ENCODE data around the gene NUDT8. TPM values are rescaled to one million over a fixed set of nuclear protein-coding genes. Genes with fewer than 3 reads are reported as not detected.

NUDT8 gene
- total and polyA plus RNA-seq, 9 of the 15 experiments (the other 6 are each of a cell fraction or from before 2014, with no cell fraction given): 0.23 to 27.8 (median 5.0) TPM

GRCh38 chr11:67588899-67589415 is 40.8 kb downstream of the NUDT8 start (continued):
- TF ChIP-seq, protein P1, sequence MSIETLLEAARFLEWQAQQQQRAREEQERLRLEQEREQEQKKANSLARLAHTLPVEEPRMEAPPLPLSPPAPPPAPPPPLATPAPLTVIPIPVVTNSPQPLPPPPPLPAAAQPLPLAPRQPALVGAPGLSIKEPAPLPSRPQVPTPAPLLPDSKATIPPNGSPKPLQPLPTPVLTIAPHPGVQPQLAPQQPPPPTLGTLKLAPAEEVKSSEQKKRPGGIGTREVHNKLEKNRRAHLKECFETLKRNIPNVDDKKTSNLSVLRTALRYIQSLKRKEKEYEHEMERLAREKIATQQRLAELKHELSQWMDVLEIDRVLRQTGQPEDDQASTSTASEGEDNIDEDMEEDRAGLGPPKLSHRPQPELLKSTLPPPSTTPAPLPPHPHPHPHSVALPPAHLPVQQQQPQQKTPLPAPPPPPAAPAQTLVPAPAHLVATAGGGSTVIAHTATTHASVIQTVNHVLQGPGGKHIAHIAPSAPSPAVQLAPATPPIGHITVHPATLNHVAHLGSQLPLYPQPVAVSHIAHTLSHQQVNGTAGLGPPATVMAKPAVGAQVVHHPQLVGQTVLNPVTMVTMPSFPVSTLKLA (conservative IDR thresholded peaks at IDR 0.05): peak in 1 of 2 experiments; percentile 35; a peak in 1 of 4 replicates
- TF ChIP-seq L3MBTL2 (IDR thresholded peaks at IDR 0.05) (peak; percentile 54), PKNOX1 (IDR thresholded peaks at IDR 0.05) (peak; percentile 75), ILF3 (IDR thresholded peaks at IDR 0.05; ENCODE audit: borderline replicate concordance) (0 out of 2 replicates have a peak, but pooled peaks have one; percentile 39)

- peaks cover 5% of the 10 kb centered on the region for H3K9me1 ChIP-seq (ENCODE audit: control insufficient read depth, insufficient read depth, low read length)
- DNase-seq (ENCODE audit: extremely low read depth in 1 of 4, low spot score in 3 of 4) (peak in 1 of 4 experiments; percentile 5), ATAC-seq (no peak), FAIRE-seq (no peak)
- no peak overlapping the region for H3K9ac ChIP-seq (ENCODE audit: insufficient read depth in 1 of 2, low read depth in 2 of 2, low read length in 2 of 2)
- peaks cover 10 to 37% of the 10 kb centered on the region in 2 experiments; a peak in 4 of 5 replicates for H3K4me1 ChIP-seq (replicated peaks in 1 of 2; ENCODE audit: control insufficient read depth in 2 of 2, insufficient read depth in 2 of 2, low read length in 2 of 2)
- peaks cover 41% of the 10 kb centered on the region for H3K36me3 ChIP-seq (ENCODE audit: control insufficient read depth, insufficient read depth, low read length)
- H3K4me2 ChIP-seq (ENCODE audit: insufficient read depth, low read length): no peak overlapping the region
- no peaks in the 10 kb centered on the region for H3K27me3 ChIP-seq (ENCODE audit: control insufficient read depth in 2 of 2, insufficient read depth in 2 of 2, low read length in 2 of 2)
- POLR2A ChIA-PET: interaction anchor here (1.4 kb wide), 1 partner anchor 18 kb away, joined by 4 read pairs; no protein-coding TSS in a partner anchor
- CTCF ChIA-PET (ENCODE audit: low intra/inter-chr PET ratio): no interaction called here
- WGBS (ENCODE audit: insufficient coverage, low coverage, missing lambda C conversion rate): 93% methylated on average over 1 of the region's 1 CpG
- BruUV-seq (replicated peaks): no TSS peak
- no peak overlapping the region for H2AFZ ChIP-seq (ENCODE audit: low read depth, low read length)
- no peaks in the 10 kb centered on the region for H3K9me3 ChIP-seq (replicated peaks; ENCODE audit: control insufficient read depth, insufficient read depth, low read depth, low read length)
- no peak overlapping the region for H3K27ac ChIP-seq (ENCODE audit: extremely low read depth, low read depth, low read length)
- in situ Hi-C loops (cut with MboI) (no loop called here), intact Hi-C loops (cut with micrococcal nuclease) (no loop called here)
- no peak overlapping the region for H3K4me3 ChIP-seq
- H4K20me1 ChIP-seq (replicated peaks; ENCODE audit: control insufficient read depth, insufficient read depth, low read length): peaks cover 14% of the 10 kb centered on the region; the same call in 1 of the 2 replicates
- peaks cover 32% of the 10 kb centered on the region for H3K79me2 ChIP-seq (ENCODE audit: control insufficient read depth, insufficient read depth, low read length)
- TF ChIP-seq, protein P2, sequence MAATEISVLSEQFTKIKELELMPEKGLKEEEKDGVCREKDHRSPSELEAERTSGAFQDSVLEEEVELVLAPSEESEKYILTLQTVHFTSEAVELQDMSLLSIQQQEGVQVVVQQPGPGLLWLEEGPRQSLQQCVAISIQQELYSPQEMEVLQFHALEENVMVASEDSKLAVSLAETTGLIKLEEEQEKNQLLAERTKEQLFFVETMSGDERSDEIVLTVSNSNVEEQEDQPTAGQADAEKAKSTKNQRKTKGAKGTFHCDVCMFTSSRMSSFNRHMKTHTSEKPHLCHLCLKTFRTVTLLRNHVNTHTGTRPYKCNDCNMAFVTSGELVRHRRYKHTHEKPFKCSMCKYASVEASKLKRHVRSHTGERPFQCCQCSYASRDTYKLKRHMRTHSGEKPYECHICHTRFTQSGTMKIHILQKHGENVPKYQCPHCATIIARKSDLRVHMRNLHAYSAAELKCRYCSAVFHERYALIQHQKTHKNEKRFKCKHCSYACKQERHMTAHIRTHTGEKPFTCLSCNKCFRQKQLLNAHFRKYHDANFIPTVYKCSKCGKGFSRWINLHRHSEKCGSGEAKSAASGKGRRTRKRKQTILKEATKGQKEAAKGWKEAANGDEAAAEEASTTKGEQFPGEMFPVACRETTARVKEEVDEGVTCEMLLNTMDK (IDR thresholded peaks at IDR 0.05; ENCODE audit: borderline replicate concordance, insufficient read depth, low read depth, low read length, poor library complexity, severe bottlenecking): no peak
- no peak for TF ChIP-seq SMAD2 (IDR thresholded peaks at IDR 0.05; ENCODE audit: low read depth, low read length)
- TF ChIP-seq, protein P3, sequence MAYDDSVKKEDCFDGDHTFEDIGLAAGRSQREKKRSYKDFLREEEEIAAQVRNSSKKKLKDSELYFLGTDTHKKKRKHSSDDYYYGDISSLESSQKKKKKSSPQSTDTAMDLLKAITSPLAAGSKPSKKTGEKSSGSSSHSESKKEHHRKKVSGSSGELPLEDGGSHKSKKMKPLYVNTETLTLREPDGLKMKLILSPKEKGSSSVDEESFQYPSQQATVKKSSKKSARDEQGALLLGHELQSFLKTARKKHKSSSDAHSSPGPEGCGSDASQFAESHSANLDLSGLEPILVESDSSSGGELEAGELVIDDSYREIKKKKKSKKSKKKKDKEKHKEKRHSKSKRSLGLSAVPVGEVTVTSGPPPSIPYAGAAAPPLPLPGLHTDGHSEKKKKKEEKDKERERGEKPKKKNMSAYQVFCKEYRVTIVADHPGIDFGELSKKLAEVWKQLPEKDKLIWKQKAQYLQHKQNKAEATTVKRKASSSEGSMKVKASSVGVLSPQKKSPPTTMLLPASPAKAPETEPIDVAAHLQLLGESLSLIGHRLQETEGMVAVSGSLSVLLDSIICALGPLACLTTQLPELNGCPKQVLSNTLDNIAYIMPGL (CRISPR knock-in tag; IDR thresholded peaks at IDR 0.05): no peak
- no peak for TF ChIP-seq CHD2 (IDR thresholded peaks at IDR 0.05; ENCODE audit: low read depth, low read length)
- TF ChIP-seq USF2 (CRISPR knock-in tag; IDR thresholded peaks at IDR 0.05): no peak
- no peak for TF ChIP-seq SMARCB1 (IDR thresholded peaks at IDR 0.05; ENCODE audit: insufficient read length, low read depth)
- no peak for TF ChIP-seq MEF2D (tag; conservative IDR thresholded peaks at IDR 0.05; ENCODE audit: low read depth)
These were observed 41.6 kb downstream of the NUDT8 start for GRCh38 chr11:67588136-67588503.

All from K562 (cell line).